ENCODE measurements around the gene UBE2L5. TPM values are rescaled to one million over a fixed set of nuclear protein-coding genes. Genes with fewer than 3 reads are reported as not detected.

The UBE2L5 gene
- total RNA-seq, 2 donors from 2014 or later: 0.18 to 5.2 TPM

DNA sequence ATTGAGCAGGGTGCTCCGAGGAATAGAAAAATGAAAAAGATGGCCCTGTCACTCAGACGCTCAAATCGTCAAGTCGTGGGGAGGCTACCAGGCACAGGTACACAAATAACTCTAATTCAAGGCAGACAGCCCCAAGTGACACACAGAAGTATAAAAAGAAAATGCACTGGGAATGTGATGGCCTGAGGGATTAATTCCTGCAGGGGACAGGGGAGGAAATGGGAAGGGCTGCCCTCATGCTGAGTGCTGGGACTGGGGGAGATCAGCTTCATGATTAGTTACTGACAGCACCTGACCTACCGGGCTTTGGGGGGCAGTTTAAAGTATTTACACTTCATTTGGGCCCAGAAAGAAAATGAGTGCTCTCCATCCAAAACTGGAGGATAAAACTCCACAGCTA lies 20.9 kb upstream of the UBE2L5 start:
- no peaks in the 10 kb centered on the region for H3K27me3 ChIP-seq (replicated peaks; ENCODE audit: insufficient read depth)
- TF ChIP-seq POLR2A (IDR thresholded peaks at IDR 0.05): no peak
- TF ChIP-seq, protein P1, sequence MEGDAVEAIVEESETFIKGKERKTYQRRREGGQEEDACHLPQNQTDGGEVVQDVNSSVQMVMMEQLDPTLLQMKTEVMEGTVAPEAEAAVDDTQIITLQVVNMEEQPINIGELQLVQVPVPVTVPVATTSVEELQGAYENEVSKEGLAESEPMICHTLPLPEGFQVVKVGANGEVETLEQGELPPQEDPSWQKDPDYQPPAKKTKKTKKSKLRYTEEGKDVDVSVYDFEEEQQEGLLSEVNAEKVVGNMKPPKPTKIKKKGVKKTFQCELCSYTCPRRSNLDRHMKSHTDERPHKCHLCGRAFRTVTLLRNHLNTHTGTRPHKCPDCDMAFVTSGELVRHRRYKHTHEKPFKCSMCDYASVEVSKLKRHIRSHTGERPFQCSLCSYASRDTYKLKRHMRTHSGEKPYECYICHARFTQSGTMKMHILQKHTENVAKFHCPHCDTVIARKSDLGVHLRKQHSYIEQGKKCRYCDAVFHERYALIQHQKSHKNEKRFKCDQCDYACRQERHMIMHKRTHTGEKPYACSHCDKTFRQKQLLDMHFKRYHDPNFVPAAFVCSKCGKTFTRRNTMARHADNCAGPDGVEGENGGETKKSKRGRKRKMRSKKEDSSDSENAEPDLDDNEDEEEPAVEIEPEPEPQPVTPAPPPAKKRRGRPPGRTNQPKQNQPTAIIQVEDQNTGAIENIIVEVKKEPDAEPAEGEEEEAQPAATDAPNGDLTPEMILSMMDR (IDR thresholded peaks at IDR 0.05): no peak
- TF ChIP-seq POLR2AphosphoS5 (IDR thresholded peaks at IDR 0.05): no peak
- no peak overlapping the region for H3K4me3 ChIP-seq
- H3K9me3 ChIP-seq: no peaks in the 10 kb centered on the region
- DNase-seq (ENCODE audit: low spot score): no peak
- H3K4me1 ChIP-seq (replicated peaks): peaks cover 7% of the 10 kb centered on the region
- WGBS: 94% methylated on average over 5 of the region's 5 CpGs
- no peak overlapping the region for H3K27ac ChIP-seq
- no peaks in the 10 kb centered on the region for H3K36me3 ChIP-seq
- intact Hi-C loops (cut with DNase I): loop anchor here (5.0 to 10.0 kb wide), 2 partner anchors 147 to 269 kb away; no protein-coding TSS in a partner anchor

DNA sequence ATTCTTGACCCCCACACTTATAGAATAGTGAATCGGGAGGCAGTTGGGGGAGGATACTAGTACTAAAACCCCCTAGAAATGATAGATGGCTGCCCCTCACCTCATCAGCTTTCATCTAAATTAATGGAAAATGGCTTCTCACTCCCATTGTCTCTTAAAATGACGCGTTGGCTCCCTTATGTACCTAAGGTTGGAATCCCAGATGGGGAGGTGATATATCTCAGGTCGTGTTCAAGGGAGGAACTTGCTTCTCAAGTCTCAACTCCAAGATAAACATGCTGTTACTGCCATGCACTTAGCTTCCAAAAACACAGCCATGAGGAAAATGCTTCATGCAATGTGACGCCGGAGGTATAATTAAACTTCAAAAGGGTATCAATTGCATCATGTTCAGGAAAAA lies 18.8 kb upstream of the UBE2L5 start:
- H3K27ac ChIP-seq: peak overlapping the region; percentile 78 to 82
- peak; percentile 71 for DNase-seq (ENCODE audit: low spot score)
- H3K9me3 ChIP-seq: no peaks in the 10 kb centered on the region
- no peak overlapping the region for H3K4me3 ChIP-seq
- TF ChIP-seq, protein P1 (IDR thresholded peaks at IDR 0.05): no peak
- peak; percentile 91 for TF ChIP-seq POLR2AphosphoS5 (IDR thresholded peaks at IDR 0.05)
- no peaks in the 10 kb centered on the region for H3K27me3 ChIP-seq (replicated peaks; ENCODE audit: insufficient read depth)
- H3K36me3 ChIP-seq: no peaks in the 10 kb centered on the region
- intact Hi-C loops (cut with DNase I): loop anchor here (5.0 to 10.0 kb wide), 2 partner anchors 149 to 271 kb away; no protein-coding TSS in a partner anchor
- H3K4me1 ChIP-seq (replicated peaks): peaks cover 7% of the 10 kb centered on the region
- WGBS: 41% methylated on average over 6 of the region's 6 CpGs

DNA sequence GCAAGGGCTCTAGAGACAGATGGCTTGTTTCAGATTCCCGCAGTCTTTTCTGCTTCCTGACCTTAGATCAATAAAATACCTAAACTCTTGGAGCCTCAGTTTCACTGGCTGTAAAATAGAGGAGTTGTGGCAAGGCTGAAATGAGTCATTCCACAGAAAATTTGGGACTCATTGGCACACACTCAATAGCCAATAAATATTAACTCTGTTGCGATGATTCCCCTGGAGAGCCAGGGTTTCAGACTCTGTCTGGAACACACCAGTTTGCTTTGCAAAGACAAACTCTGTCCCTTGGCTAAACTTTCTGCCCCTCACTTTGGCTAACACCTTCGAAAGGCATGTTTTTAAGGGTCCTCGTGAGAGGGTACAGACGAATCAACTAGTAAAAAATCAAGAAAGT lies 18.1 kb upstream of the UBE2L5 start:
- peak overlapping the region; percentile 78 to 82 for H3K27ac ChIP-seq
- WGBS: 26% methylated on average over 5 of the region's 5 CpGs
- H3K9me3 ChIP-seq: no peaks in the 10 kb centered on the region
- intact Hi-C loops (cut with DNase I): loop anchor here (5.0 to 10.0 kb wide), 2 partner anchors 149 to 272 kb away; no protein-coding TSS in a partner anchor
- TF ChIP-seq POLR2AphosphoS5 (IDR thresholded peaks at IDR 0.05): no peak
- no peak for TF ChIP-seq POLR2A (IDR thresholded peaks at IDR 0.05)
- TF ChIP-seq, protein P1 (IDR thresholded peaks at IDR 0.05): no peak
- no peaks in the 10 kb centered on the region for H3K27me3 ChIP-seq (replicated peaks; ENCODE audit: insufficient read depth)
- no peak overlapping the region for H3K4me3 ChIP-seq
- no peaks in the 10 kb centered on the region for H3K36me3 ChIP-seq
- no peak for DNase-seq (ENCODE audit: low spot score)
- peaks cover 7% of the 10 kb centered on the region for H3K4me1 ChIP-seq (replicated peaks)

DNA sequence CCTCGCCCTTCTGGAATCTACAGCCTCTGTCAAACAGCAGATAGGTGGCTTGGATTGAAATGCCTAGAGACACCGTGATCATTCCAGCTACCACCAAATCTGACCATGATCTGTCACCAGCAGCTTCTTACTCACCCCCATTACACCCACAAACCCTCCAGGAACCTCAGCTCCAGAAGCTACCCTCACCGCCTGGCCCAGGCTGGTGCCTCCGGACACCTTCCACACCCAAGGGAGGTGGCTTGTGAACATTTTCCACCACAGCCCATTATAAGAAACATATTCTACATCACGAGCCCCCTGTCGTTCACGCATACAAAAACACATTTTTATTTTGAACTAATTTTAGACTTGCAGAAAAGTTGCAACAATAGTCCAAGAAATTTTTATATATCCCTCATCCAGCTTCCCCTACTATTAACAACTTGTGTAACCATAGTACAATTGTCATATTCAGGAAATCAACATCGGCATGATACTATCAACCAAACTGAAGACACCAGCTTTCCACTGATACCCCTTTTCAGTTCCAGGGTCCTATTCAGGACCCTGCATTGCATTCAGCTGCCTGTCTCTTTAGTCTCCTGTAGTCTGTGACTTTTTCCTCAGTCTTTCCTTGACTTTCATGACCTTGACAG lies 15.4 kb upstream of the UBE2L5 start:
- WGBS: 95% methylated on average over 8 of the region's 8 CpGs
- Histone ChIP-seq H3K36me3 (no peaks in the 10 kb centered on the region), H3K9me3 (no peaks in the 10 kb centered on the region), H3K4me3 (no peak overlapping the region), H3K27ac (no peak overlapping the region), H3K27me3 (replicated peaks; ENCODE audit: insufficient read depth) (no peaks in the 10 kb centered on the region), H3K4me1 (replicated peaks) (peaks cover 7% of the 10 kb centered on the region)
- no peak for DNase-seq (ENCODE audit: low spot score)
- intact Hi-C loops (cut with DNase I): loop anchor here (5.0 to 10.0 kb wide), 4 partner anchors 65 to 395 kb away; partner anchors contain the start of gene USPL1
- TF ChIP-seq POLR2A (IDR thresholded peaks at IDR 0.05): no peak

DNA sequence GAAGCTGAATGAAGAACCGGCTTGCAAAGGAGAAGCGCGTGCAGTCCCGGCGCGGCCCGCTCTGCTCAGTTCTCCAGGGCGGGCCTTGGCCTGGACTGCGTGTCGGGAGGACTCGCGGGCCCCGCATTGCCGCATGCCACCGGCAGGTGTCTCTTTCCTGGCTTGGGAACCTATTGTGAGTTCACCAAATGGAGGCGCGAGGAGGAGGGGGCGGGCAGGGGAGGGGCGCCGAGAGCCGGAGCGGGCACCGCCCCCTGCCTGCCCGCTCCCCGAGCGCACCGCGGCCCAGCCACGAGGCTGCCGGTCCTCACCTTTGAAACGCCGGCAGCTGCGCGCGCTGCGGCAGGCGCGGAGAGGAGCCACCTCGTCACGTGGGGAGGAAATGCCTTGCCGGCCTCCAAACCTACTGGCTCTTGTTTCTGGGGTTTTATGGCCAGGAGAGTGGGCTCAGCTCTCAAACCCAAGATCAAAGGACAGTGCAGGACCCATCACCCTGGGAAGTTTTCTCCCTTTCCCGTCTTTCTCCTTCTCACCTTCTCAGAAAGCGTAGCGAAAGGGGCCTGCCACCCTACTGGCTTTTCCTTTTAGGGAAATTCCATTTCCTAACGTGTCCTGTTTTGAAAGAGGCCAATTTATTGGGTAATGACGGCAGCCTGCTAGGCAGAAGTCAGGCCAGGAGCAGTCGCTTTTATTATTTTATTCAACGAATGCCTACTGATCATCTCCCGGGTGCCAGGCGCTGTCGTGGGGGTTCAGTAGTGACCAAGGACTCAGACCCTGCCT lies 13.8 kb upstream of the UBE2L5 start:
- Histone ChIP-seq H3K4me1 (replicated peaks) (peaks cover 7% of the 10 kb centered on the region), H3K36me3 (no peaks in the 10 kb centered on the region), H3K4me3 (peak overlapping the region; percentile 15 to 29), H3K27me3 (replicated peaks; ENCODE audit: insufficient read depth) (no peaks in the 10 kb centered on the region), H3K9me3 (no peaks in the 10 kb centered on the region), H3K27ac (peak overlapping the region; percentile 87 to 90)
- TF ChIP-seq POLR2AphosphoS5 (IDR thresholded peaks at IDR 0.05) (peak; percentile 86), POLR2A (IDR thresholded peaks at IDR 0.05) (peak; percentile 29)
- TF ChIP-seq, protein P1 (IDR thresholded peaks at IDR 0.05): peak; percentile 84 to 98 (median 88)
- intact Hi-C loops (cut with DNase I): loop anchor here (2.0 to 10.0 kb wide), 5 partner anchors 14 to 394 kb away; partner anchors contain the start of genes UBE2L5 and USPL1
- 8% methylated on average over 51 of the region's 51 CpGs for WGBS
- peak; percentile 94 for DNase-seq (ENCODE audit: low spot score)

Data from prostate gland (tissue), 2 donors.